K562 (cell line): Measurements from ENCODE around the gene C15orf62. TPM values are rescaled to one million over a fixed set of nuclear protein-coding genes. Genes with fewer than 3 reads are reported as not detected.
A peak's percentile ranks its signal among the peaks of the same experiment; 100 is the strongest.

Source experiments
- CHD1 ChIP-seq: fragments of 200-600 bp; sonication (generic); IDR thresholded peaks from one replicate; pipeline ENCODE4 v1.6.1; 2012; ENCODE audit warnings: mild to moderate bottlenecking, moderate library complexity, low read length, inconsistent platforms
- CREB1 ChIP-seq, 2 experiments: sonication (generic) in 1 of 2; formaldehyde crosslinking in 1 of 2; IDR thresholded peaks; 2 replicates each; pipeline versions ENCODE4 v1.6.1 to v1.8.0; 2012 to 2022; ENCODE audit warnings: inconsistent platforms in 1 of 2, mild to moderate bottlenecking in 1 of 2, missing genetic modification reagents in 1 of 2, moderate library complexity in 1 of 2
- ELF2 ChIP-seq: fragments of 250-450 bp; sonication (Bioruptor Pico); IDR thresholded peaks from 2 replicates; pipeline ENCODE4 v1.5.0; 2021; ENCODE audit warnings: mild to moderate bottlenecking
- HDAC2 ChIP-seq: fragments of 450-650 bp; IDR thresholded peaks from 2 replicates; pipeline ENCODE4 v1.6.1; 2016; ENCODE audit warnings: mild to moderate bottlenecking
- HDAC3 ChIP-seq: fragments of 450-650 bp; IDR thresholded peaks from 2 replicates; pipeline ENCODE4 v1.6.1; 2018; ENCODE audit warnings: borderline replicate concordance, mild to moderate bottlenecking, moderate library complexity; ENCODE audit not compliant: partially characterized antibody
- KAT8 ChIP-seq: fragments of 450-650 bp; IDR thresholded peaks from 2 replicates; pipeline ENCODE4 v1.6.1; 2016; ENCODE audit warnings: low read depth, mild to moderate bottlenecking
- MEF2A ChIP-seq: IDR thresholded peaks from 2 replicates; pipeline ENCODE4 v1.6.1; 2011; ENCODE audit warnings: low read depth, mild to moderate bottlenecking, low read length, moderate library complexity; ENCODE audit not compliant: control insufficient read depth
- NCOA2 ChIP-seq, 2 experiments: fragments of 450-650 bp; IDR thresholded peaks; 2 replicates each; pipeline ENCODE4 v1.6.1; 2018; ENCODE audit warnings: mild to moderate bottlenecking in 2 of 2, moderate library complexity in 1 of 2; ENCODE audit not compliant: partially characterized antibody in 2 of 2
- NFIX ChIP-seq: fragments of 250-450 bp; sonication (Bioruptor Pico); IDR thresholded peaks from 2 replicates; pipeline ENCODE4 v1.4.0; 2020; ENCODE audit warnings: low read depth, mild to moderate bottlenecking, moderate library complexity
- NR3C1 ChIP-seq: sonication (generic); formaldehyde crosslinking; IDR thresholded peaks from 2 replicates; pipeline ENCODE4 v1.8.1; 2022; ENCODE audit warnings: missing genetic modification reagents
- PHB ChIP-seq: fragments of 250-450 bp; sonication (Bioruptor Pico); IDR thresholded peaks from 2 replicates; pipeline ENCODE4 v1.5.0; 2021
- RBM39 ChIP-seq: fragments of 200-400 bp; formaldehyde crosslinking; optimal IDR thresholded peaks from 2 replicates; pipeline ENCODE3; 2018; ENCODE audit warnings: low read depth, low read length
- RFX1 ChIP-seq: fragments of 450-650 bp; IDR thresholded peaks from 2 replicates; pipeline ENCODE4 v1.6.1; 2016; ENCODE audit warnings: mild to moderate bottlenecking, moderate library complexity
- SIN3A ChIP-seq, 2 experiments: fragments of 150-350 bp in 1 of 2; IDR thresholded peaks; 2 replicates each; pipeline ENCODE4 v1.6.1; 2011 to 2016; ENCODE audit warnings: borderline replicate concordance in 2 of 2, low read depth in 2 of 2, low read length in 2 of 2, mild to moderate bottlenecking in 2 of 2, moderate library complexity in 2 of 2; ENCODE audit not compliant: control insufficient read depth in 1 of 2
- SMAD1 ChIP-seq: fragments of 150-350 bp; IDR thresholded peaks from 2 replicates; pipeline ENCODE4 v1.6.1; 2014; ENCODE audit warnings: low read length, low read depth; ENCODE audit not compliant: partially characterized antibody
- THRAP3 ChIP-seq: fragments of 450-650 bp; IDR thresholded peaks from 2 replicates; pipeline ENCODE4 v1.6.1; 2016; ENCODE audit warnings: mild to moderate bottlenecking, inconsistent platforms, borderline replicate concordance
- ZNF3 ChIP-seq: fragments of 250-450 bp; sonication (Bioruptor Pico); IDR thresholded peaks from 2 replicates; pipeline ENCODE4 v1.5.0; 2021; ENCODE audit warnings: mild to moderate bottlenecking, moderate library complexity
- ZNF583 ChIP-seq: fragments of 250-450 bp; sonication (Bioruptor Pico); IDR thresholded peaks from 2 replicates; pipeline ENCODE4 v1.4.0; 2020
- polyA plus RNA-seq, 8 experiments: library from polyadenylated mRNA; depleted of rRNA in 4 of 8; stranded (reverse) in 5 of 8; unstranded in 3 of 8; fragments of >200 nt; fragmentation: Nextera tagmentation in 2 of 8; fragmentation: Illumina TruSeq in 1 of 8; extraction: Ambion mirVana in 2 of 8; extraction: Trizol in 1 of 8; gene quantifications; 2 replicates each; pipeline versions ENCODE4 v1.2.1 to v1.2.3, GENCODE V29; 2011 to 2014; ENCODE audit warnings: inconsistent platforms in 1 of 8, missing spikeins in 1 of 8
- total RNA-seq, 7 experiments: library from RNA; depleted of rRNA in 6 of 7; stranded (reverse); fragments of >200 nt in 6 of 7; fragmentation: Illumina TruSeq in 2 of 7; extraction: Trizol in 2 of 7; gene quantifications; 2 replicates each; pipeline versions ENCODE4 v1.2.1 to v1.2.3, GENCODE V29; 2011 to 2021; ENCODE audit warnings: low replicate concordance in 1 of 7
- TF ChIP-seq, protein P1 (sequence below): sonication (generic); formaldehyde crosslinking; IDR thresholded peaks from 2 replicates; pipeline ENCODE4 v1.8.0; 2022; ENCODE audit warnings: mild to moderate bottlenecking, missing genetic modification reagents

Gene C15orf62
- total and polyA plus RNA-seq, 9 of the 15 experiments (the other 6 are each of a cell fraction or from before 2014, with no cell fraction given), result 0.01 to 0.76 (median 0.30) TPM; not detected in 1

- 0 out of 2 replicates have a peak, but pooled peaks have one; percentile 40 for TF ChIP-seq ELF2 (CRISPR knock-in tag)
- peak; percentile 31; the same call in 1 of the 2 replicates for TF ChIP-seq CREB1 (IDR thresholded peaks at IDR 0.05)
- TF ChIP-seq CREB1 (CRISPR knock-in tag; IDR thresholded peaks at IDR 0.05), result no peak
- no peak for TF ChIP-seq CHD1
- peak; percentile 34 for TF ChIP-seq RBM39
- no peak for TF ChIP-seq MEF2A
- peak; percentile 73; the same call in 1 of the 2 replicates for TF ChIP-seq HDAC2
- TF ChIP-seq HDAC3, result no peak
- TF ChIP-seq ZNF583, result no peak
- 0 out of 2 replicates have a peak, but pooled peaks have one; percentile 73 for TF ChIP-seq NR3C1 (CRISPR knock-in tag)
- no peak for TF ChIP-seq NCOA2 (IDR thresholded peaks at IDR 0.05; ENCODE audit: partially characterized antibody in 2 of 2)
- TF ChIP-seq ZNF3 (CRISPR knock-in tag), result no peak
- TF ChIP-seq RFX1, result no peak
- peak; percentile 94 for TF ChIP-seq NFIX (CRISPR knock-in tag)
- TF ChIP-seq SIN3A (IDR thresholded peaks at IDR 0.05; ENCODE audit: borderline replicate concordance in 2 of 2, control insufficient read depth in 1 of 2, low read depth in 2 of 2, low read length in 2 of 2), result no peak
- TF ChIP-seq PHB (CRISPR knock-in tag), result no peak
- TF ChIP-seq, protein P1, sequence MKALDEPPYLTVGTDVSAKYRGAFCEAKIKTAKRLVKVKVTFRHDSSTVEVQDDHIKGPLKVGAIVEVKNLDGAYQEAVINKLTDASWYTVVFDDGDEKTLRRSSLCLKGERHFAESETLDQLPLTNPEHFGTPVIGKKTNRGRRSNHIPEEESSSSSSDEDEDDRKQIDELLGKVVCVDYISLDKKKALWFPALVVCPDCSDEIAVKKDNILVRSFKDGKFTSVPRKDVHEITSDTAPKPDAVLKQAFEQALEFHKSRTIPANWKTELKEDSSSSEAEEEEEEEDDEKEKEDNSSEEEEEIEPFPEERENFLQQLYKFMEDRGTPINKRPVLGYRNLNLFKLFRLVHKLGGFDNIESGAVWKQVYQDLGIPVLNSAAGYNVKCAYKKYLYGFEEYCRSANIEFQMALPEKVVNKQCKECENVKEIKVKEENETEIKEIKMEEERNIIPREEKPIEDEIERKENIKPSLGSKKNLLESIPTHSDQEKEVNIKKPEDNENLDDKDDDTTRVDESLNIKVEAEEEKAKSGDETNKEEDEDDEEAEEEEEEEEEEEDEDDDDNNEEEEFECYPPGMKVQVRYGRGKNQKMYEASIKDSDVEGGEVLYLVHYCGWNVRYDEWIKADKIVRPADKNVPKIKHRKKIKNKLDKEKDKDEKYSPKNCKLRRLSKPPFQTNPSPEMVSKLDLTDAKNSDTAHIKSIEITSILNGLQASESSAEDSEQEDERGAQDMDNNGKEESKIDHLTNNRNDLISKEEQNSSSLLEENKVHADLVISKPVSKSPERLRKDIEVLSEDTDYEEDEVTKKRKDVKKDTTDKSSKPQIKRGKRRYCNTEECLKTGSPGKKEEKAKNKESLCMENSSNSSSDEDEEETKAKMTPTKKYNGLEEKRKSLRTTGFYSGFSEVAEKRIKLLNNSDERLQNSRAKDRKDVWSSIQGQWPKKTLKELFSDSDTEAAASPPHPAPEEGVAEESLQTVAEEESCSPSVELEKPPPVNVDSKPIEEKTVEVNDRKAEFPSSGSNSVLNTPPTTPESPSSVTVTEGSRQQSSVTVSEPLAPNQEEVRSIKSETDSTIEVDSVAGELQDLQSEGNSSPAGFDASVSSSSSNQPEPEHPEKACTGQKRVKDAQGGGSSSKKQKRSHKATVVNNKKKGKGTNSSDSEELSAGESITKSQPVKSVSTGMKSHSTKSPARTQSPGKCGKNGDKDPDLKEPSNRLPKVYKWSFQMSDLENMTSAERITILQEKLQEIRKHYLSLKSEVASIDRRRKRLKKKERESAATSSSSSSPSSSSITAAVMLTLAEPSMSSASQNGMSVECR (CRISPR knock-in tag), result no peak
- no peak for TF ChIP-seq THRAP3
- TF ChIP-seq KAT8, result no peak
- peak; percentile 90 for TF ChIP-seq SMAD1
Measured at GRCh38 chr15:40762919-40763800, 6.6 kb upstream of the C15orf62 start (continued).
